Activated T-helper 9 cell treated with anti-CD3 and anti-CD28 coated beads, Interleukin-2, amount 50 U/mL, for 16 hours (primary cell): ENCODE results near the gene NSMCE4A.
"Not testable (repeated sequence)": the region's sequence is repeated elsewhere in the genome, so short reads cannot be mapped to it uniquely, and the experiment has no call there.

Experiments used
- DNase-seq: peaks from one replicate; pipeline ENCODE4 v3.0.0-alpha.2; 2020; ENCODE audit warnings: low read depth

Gene NSMCE4A

GRCh38 chr10:121988361-121989324 lies 13.6 kb upstream of the NSMCE4A start, which contains the start of gene TACC2:
Gene TACC2 (plus strand): TSS chr10:121989163. CDS start chr10:122021982, 32,819 bp downstream.
- no peak for DNase-seq

- no peak for DNase-seq
Measured at GRCh38 chr10:121984463-121984862, 9.4 kb upstream of the NSMCE4A start.

GRCh38 chr10:121983852-121984251 lies 8.8 kb upstream of the NSMCE4A start:
- DNase-seq, result no peak

GRCh38 chr10:121981346-121981745 lies 6.3 kb upstream of the NSMCE4A start:
- DNase-seq, result no peak

GRCh38 chr10:121978511-121978910 lies 3.5 kb upstream of the NSMCE4A start:
- DNase-seq, result no peak

GRCh38 chr10:121976607-121977006 lies 1.6 kb upstream of the NSMCE4A start:
- no peak for DNase-seq

GRCh38 chr10:121975295-121976086 lies 474 bp upstream of the NSMCE4A start:
- DNase-seq, result no peak

- no peak for DNase-seq
Measured at GRCh38 chr10:121974019-121974534, 940 bp downstream of the NSMCE4A start.

GRCh38 chr10:121969086-121969485 lies 5.9 kb downstream of the NSMCE4A start:
- not testable (repeated sequence) for DNase-seq

- no peak for DNase-seq
Measured at GRCh38 chr10:121965996-121966395, 9.0 kb downstream of the NSMCE4A start.

- DNase-seq, result no peak
Measured at GRCh38 chr10:121961456-121961855, 13.6 kb downstream of the NSMCE4A start.

GRCh38 chr10:121959671-121960070 lies 15.3 kb downstream of the NSMCE4A start:
- no peak for DNase-seq

- no peak for DNase-seq
Measured at GRCh38 chr10:121956111-121957061, 18.6 kb downstream of the NSMCE4A start.

GRCh38 chr10:121952226-121952625 lies 22.8 kb downstream of the NSMCE4A start:
- no peak for DNase-seq

- DNase-seq, result no peak
Measured at GRCh38 chr10:121949451-121949850, 25.6 kb downstream of the NSMCE4A start.

- DNase-seq, result no peak
Measured at GRCh38 chr10:121949049-121949448, 26.0 kb downstream of the NSMCE4A start.

GRCh38 chr10:121947343-121948330 lies 27.4 kb downstream of the NSMCE4A start:
- DNase-seq, result no peak

GRCh38 chr10:121942749-121943416 lies 32.1 kb downstream of the NSMCE4A start:
- DNase-seq, result no peak

- DNase-seq, result no peak
Measured at GRCh38 chr10:121941532-121941931, 33.5 kb downstream of the NSMCE4A start.

GRCh38 chr10:121936295-121936694 lies 38.7 kb downstream of the NSMCE4A start:
- no peak for DNase-seq
